Astrocyte (in vitro differentiated cells and primary cell): ENCODE measurements around the gene ASB15. TPM values are rescaled to one million over a fixed set of nuclear protein-coding genes. Genes with fewer than 3 reads are reported as not detected.

Source experiments
- DNase-seq: peaks from one replicate; pipeline ENCODE4 v3.0.0-alpha.2; 2010; ENCODE audit warnings: low read depth
- FAIRE-seq: peaks from 2 replicates; lab custom pipeline; 2011; peaks lifted over from hg19 to GRCh38; lab: Jason Lieb, UNC
- H2AFZ ChIP-seq: 2 replicates; pipeline ENCODE4 v1.6.0; 2012; ENCODE audit warnings: low read depth, low read length, inconsistent platforms
- H3K27ac ChIP-seq: 2 replicates; pipeline ENCODE4 v1.5.1; 2011; ENCODE audit warnings: low read depth, low read length, inconsistent platforms
- H3K27me3 ChIP-seq: 2 replicates; pipeline ENCODE4 v1.6.0; 2011; ENCODE audit warnings: low read length, inconsistent platforms; ENCODE audit not compliant: insufficient read depth
- H3K36me3 ChIP-seq: 2 replicates; pipeline ENCODE4 v1.5.1; 2011; ENCODE audit warnings: low read length, inconsistent platforms; ENCODE audit not compliant: insufficient read depth
- H3K4me1 ChIP-seq: 2 replicates; pipeline ENCODE4 v1.5.1; 2011; ENCODE audit warnings: low read length, inconsistent platforms; ENCODE audit not compliant: insufficient read depth
- H3K4me2 ChIP-seq: 2 replicates; pipeline ENCODE4 v1.6.0; 2012; ENCODE audit warnings: low read length, inconsistent platforms
- H3K4me3 ChIP-seq: 2 replicates; pipeline ENCODE4 v1.5.1; 2011; ENCODE audit warnings: low read depth, mild to moderate bottlenecking, low read length, inconsistent platforms; ENCODE audit not compliant: insufficient read depth
- H3K79me2 ChIP-seq: 2 replicates; pipeline ENCODE4 v1.6.0; 2012; ENCODE audit warnings: mild to moderate bottlenecking, low read length, inconsistent platforms; ENCODE audit not compliant: insufficient read depth
- H3K9ac ChIP-seq: 2 replicates; pipeline ENCODE4 v1.6.0; 2012; ENCODE audit warnings: mild to moderate bottlenecking, low read length, inconsistent platforms
- H3K9me3 ChIP-seq: 2 replicates; pipeline ENCODE4 v1.5.1; 2012; ENCODE audit warnings: low read depth, mild to moderate bottlenecking, low read length, inconsistent platforms; ENCODE audit not compliant: insufficient read depth
- H4K20me1 ChIP-seq: 2 replicates; pipeline ENCODE4 v1.6.0; 2012; ENCODE audit warnings: low read length, inconsistent platforms; ENCODE audit not compliant: insufficient read depth
- H3K27ac Mint-ChIP-seq: one replicate; pipeline ENCODE4 v1.8.0; 2021; ENCODE audit warnings: mild to moderate bottlenecking, mixed read lengths; ENCODE audit not compliant: unreplicated experiment
- H3K27me3 Mint-ChIP-seq: one replicate; pipeline ENCODE4 v1.8.0; 2021; ENCODE audit warnings: low read depth, mixed read lengths; ENCODE audit not compliant: unreplicated experiment
- H3K36me3 Mint-ChIP-seq: one replicate; pipeline ENCODE4 v1.8.0; 2021; ENCODE audit warnings: low read depth, mixed read lengths; ENCODE audit not compliant: unreplicated experiment
- H3K4me1 Mint-ChIP-seq: one replicate; pipeline ENCODE4 v1.8.0; 2021; ENCODE audit warnings: low read depth, mixed read lengths; ENCODE audit not compliant: unreplicated experiment
- H3K4me3 Mint-ChIP-seq: one replicate; pipeline ENCODE4 v1.8.0; 2021; ENCODE audit warnings: mild to moderate bottlenecking, moderate library complexity, mixed read lengths; ENCODE audit not compliant: unreplicated experiment
- H3K9me3 Mint-ChIP-seq: one replicate; pipeline ENCODE4 v1.8.0; 2021; ENCODE audit warnings: mild to moderate bottlenecking, mixed read lengths; ENCODE audit not compliant: unreplicated experiment
- CTCF ChIP-seq: IDR thresholded peaks from 2 replicates; pipeline ENCODE4 v1.5.1; 2011; ENCODE audit warnings: low read depth, mild to moderate bottlenecking, inconsistent platforms, low read length, moderate library complexity; ENCODE audit not compliant: insufficient read depth
- EZH2 ChIP-seq: IDR thresholded peaks from 2 replicates; pipeline ENCODE4 v1.6.1; 2012; ENCODE audit warnings: mild to moderate bottlenecking, low read length, inconsistent platforms; ENCODE audit not compliant: insufficient read depth
- total RNA-seq: library from RNA; stranded (reverse); gene quantifications from 2 replicates; pipeline ENCODE4 v1.2.1, GENCODE V29; 2021

The ASB15 gene
- total RNA-seq, 1 donor from 2014 or later, result not detected

- H3K9me3 ChIP-seq, result no peaks in the 10 kb centered on the region
- DNase-seq, result no peak
- TF ChIP-seq CTCF (no peak), EZH2 (no peak)
- H2AFZ ChIP-seq, result no peak overlapping the region
- Mint-ChIP-seq H3K4me1 (peaks cover 5% of the 10 kb centered on the region), H3K9me3 (no peaks in the 10 kb centered on the region), H3K27ac (no peak overlapping the region), H3K36me3 (peaks cover 1% of the 10 kb centered on the region), H3K4me3 (no peak overlapping the region), H3K27me3 (no peaks in the 10 kb centered on the region)
- H3K4me2 ChIP-seq, result no peak overlapping the region
- FAIRE-seq, result no peak
- peaks cover 2% of the 10 kb centered on the region for H3K4me1 ChIP-seq
- no peaks in the 10 kb centered on the region for H3K27me3 ChIP-seq
- H3K79me2 ChIP-seq, result no peaks in the 10 kb centered on the region
- no peaks in the 10 kb centered on the region for H3K36me3 ChIP-seq
- no peak overlapping the region for H3K4me3 ChIP-seq
- no peak overlapping the region for H3K27ac ChIP-seq
- no peak overlapping the region for H3K9ac ChIP-seq
- no peaks in the 10 kb centered on the region for H4K20me1 ChIP-seq
Measured at GRCh38 chr7:123681561-123681960, 79.9 kb downstream of the ASB15 start.

GRCh38 chr7:123682690-123683089, 81.1 kb downstream of the ASB15 start:
- peaks cover 4% of the 10 kb centered on the region for H4K20me1 ChIP-seq
- no peaks in the 10 kb centered on the region for H3K36me3 ChIP-seq
- no peak overlapping the region for H3K9ac ChIP-seq
- H2AFZ ChIP-seq, result no peak overlapping the region
- Mint-ChIP-seq H3K4me1 (no peaks in the 10 kb centered on the region), H3K27ac (no peak overlapping the region), H3K27me3 (no peaks in the 10 kb centered on the region), H3K4me3 (no peak overlapping the region), H3K9me3 (no peaks in the 10 kb centered on the region), H3K36me3 (peaks cover 1% of the 10 kb centered on the region)
- H3K4me1 ChIP-seq, result peaks cover 2% of the 10 kb centered on the region
- no peak overlapping the region for H3K4me3 ChIP-seq
- H3K27me3 ChIP-seq, result no peaks in the 10 kb centered on the region
- no peaks in the 10 kb centered on the region for H3K79me2 ChIP-seq
- no peak overlapping the region for H3K27ac ChIP-seq
- H3K9me3 ChIP-seq, result no peaks in the 10 kb centered on the region
- TF ChIP-seq CTCF (peak; percentile 55), EZH2 (no peak)
- FAIRE-seq, result no peak
- no peak overlapping the region for H3K4me2 ChIP-seq
- peak; percentile 60 for DNase-seq

DNA sequence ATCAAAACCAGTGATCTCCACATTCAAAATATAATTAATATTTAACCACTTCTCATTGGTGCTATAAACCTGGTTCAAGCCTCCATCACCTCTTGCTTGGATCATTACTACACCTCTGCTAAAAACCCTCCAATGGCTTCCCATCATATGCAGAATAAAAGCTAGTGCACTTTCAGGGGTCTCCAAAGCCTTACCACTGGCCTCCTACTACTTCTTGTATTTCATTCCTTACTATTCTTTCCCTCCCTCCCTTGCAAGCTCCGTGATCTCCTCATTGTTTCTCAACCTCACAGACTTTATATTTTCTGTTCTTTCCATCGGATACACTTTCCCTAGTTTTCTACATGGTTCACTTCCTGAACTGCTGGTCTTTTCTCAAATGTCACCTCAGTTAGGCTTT, 85.5 kb downstream of the ASB15 start:
- no peak overlapping the region for H3K27ac ChIP-seq
- no peak overlapping the region for H3K4me3 ChIP-seq
- TF ChIP-seq EZH2 (no peak), CTCF (no peak)
- H4K20me1 ChIP-seq, result peaks cover 4% of the 10 kb centered on the region
- no peak overlapping the region for H2AFZ ChIP-seq
- FAIRE-seq, result no peak
- H3K79me2 ChIP-seq, result no peaks in the 10 kb centered on the region
- DNase-seq, result no peak
- no peaks in the 10 kb centered on the region for H3K36me3 Mint-ChIP-seq
- no peaks in the 10 kb centered on the region for H3K27me3 ChIP-seq
- no peak overlapping the region for H3K27ac Mint-ChIP-seq
- H3K9me3 Mint-ChIP-seq, result no peaks in the 10 kb centered on the region
- H3K4me3 Mint-ChIP-seq, result no peak overlapping the region
- peaks cover 2% of the 10 kb centered on the region for H3K4me1 ChIP-seq
- H3K9ac ChIP-seq, result no peak overlapping the region
- peaks cover 3% of the 10 kb centered on the region for H3K4me1 Mint-ChIP-seq
- peaks cover 16% of the 10 kb centered on the region for H3K36me3 ChIP-seq
- H3K9me3 ChIP-seq, result no peaks in the 10 kb centered on the region
- H3K4me2 ChIP-seq, result no peak overlapping the region
- H3K27me3 Mint-ChIP-seq, result no peaks in the 10 kb centered on the region
